GM21619 (cell line): ENCODE data around the gene LRRC37B.
"Not testable (repeated sequence)": the region's sequence is repeated elsewhere in the genome, so short reads cannot be mapped to it uniquely, and the experiment has no call there.

Source experiments
- ATAC-seq: cut with Tn5 transposase; IDR thresholded peaks from one replicate; pipeline ENCODE4 v1.9.1; 2021; ENCODE audit not compliant: unreplicated experiment

LRRC37B gene

DNA sequence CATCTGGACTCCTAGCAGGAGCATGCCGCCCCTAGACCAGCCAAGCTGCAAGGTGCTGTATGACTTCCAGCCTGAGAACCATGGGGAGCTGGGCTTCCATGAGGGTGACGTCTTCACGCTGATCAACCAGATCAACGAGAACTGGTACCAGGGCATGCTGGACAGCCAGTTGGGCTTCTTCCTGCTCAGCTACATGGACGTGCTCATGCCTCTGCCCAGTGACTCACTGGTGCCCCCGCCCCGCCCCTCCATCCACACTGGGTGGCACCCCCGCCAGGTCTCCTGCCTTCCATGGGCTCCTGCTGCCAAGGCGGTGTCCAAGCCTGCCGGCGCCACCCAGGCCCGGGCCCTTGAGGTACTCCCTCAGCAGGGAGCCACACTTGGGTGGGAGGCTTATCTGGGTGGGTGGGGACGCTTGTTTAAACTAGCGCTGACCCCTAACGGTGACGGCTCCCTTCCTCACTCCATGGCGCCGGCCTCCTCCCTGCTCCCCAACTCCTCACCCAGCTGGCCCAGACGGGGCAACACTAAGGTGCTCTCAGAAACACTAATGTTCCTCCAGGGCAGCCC, 34.2 kb downstream of the LRRC37B start:
- ATAC-seq = not testable (repeated sequence)

GRCh38 chr17:32042266-32042665, 35.1 kb downstream of the LRRC37B start:
- not testable (repeated sequence) for ATAC-seq

DNA sequence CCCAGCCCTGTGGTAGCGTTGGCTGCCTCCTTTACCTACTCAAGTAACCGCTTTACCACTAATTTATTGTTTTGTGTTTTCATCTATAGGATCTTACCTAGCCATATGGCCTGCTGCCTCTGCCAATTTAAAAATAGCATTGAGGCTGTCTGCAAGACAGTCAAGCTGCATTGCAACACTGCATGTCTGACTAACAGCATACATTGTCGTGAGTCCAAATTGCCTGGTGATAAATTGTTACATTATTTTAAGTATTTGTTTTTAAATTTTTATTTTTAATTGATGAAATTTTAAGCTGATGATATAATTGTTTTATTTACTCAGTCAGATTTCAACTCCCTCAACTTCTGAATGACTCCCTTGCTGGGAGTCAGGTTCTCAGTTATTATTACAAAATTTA, 38.4 kb downstream of the LRRC37B start:
- not testable (repeated sequence) for ATAC-seq

- not testable (repeated sequence) for ATAC-seq
Observed at GRCh38 chr17:32047663-32048062, 40.5 kb downstream of the LRRC37B start.

GRCh38 chr17:32054985-32055384, 47.8 kb downstream of the LRRC37B start:
- ATAC-seq = not testable (repeated sequence)

GRCh38 chr17:32055425-32055824, 48.2 kb downstream of the LRRC37B start:
- ATAC-seq = not testable (repeated sequence)

GRCh38 chr17:32056500-32056899, 49.3 kb downstream of the LRRC37B start:
- not testable (repeated sequence) for ATAC-seq

DNA sequence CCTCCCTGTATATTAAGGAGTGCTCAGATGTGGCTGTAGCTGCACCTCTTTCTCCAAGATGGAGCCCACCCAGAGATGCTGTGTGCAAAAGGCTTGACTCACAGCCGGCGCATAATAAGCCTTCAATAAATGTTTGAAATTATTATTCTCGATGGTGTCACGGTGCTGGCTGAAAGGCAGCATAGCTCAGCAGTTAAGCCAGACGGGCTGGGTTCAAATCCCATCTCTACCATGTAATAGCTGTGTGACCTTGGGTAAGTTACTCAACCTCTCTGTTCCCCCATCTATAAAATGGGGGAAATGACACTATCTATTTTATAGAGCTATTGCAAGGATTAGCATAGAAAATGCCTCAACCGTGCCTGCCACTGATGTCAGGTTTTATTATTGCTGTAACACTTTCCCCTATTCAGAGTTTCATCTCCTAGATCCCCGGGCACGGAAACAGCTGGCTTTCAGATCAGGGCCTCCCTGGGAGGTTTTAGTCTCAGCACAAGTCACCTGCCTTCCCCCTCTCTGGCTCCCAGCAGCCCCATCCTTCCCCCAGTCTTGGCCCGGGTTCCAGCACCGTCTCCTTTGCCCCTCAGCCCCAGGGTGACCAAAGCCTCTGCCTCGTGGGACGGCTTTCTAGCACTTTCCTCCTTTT, 50.4 kb downstream of the LRRC37B start:
- ATAC-seq = not testable (repeated sequence)

GRCh38 chr17:32060695-32061094, 53.5 kb downstream of the LRRC37B start:
- not testable (repeated sequence) for ATAC-seq

DNA sequence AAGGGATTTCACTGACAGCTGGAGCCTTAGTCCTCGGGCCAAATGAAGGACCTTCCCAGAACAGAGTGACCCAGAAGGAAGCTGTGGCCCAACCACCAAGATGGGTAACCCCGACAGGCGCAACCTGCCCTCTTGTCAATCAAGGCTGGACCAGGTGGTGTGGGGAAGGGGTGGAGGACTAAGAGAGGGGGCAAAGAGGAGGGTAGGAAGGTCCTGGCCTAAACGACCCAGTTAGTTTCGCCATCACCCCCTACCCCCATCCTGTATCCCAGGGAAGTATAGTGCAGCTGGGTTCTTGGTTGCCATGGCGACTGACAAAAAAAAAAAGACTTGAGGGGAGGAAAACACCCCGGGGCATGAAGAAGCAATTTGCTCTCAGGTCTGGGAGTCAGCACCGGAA, 54.7 kb downstream of the LRRC37B start:
- ATAC-seq = not testable (repeated sequence)

DNA sequence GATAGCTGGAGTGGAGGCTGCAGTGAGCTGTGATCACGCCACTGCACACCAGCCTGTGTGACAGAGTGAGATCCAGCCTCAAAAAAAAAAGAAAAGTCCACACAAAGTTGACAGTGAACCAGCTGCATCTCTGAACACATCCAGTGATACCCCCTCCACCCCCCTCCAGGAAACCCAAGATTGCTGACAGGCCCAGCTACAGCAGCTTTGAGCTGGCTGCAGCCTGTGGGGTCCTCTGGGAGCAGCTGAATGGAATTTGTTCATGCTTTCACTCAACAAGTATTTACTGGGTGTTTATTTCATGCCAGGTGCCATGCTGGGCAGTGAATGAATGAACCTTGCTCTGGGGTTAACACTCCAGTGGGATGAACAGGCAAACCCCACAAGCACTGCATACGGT, 56.9 kb downstream of the LRRC37B start:
- ATAC-seq = not testable (repeated sequence)

DNA sequence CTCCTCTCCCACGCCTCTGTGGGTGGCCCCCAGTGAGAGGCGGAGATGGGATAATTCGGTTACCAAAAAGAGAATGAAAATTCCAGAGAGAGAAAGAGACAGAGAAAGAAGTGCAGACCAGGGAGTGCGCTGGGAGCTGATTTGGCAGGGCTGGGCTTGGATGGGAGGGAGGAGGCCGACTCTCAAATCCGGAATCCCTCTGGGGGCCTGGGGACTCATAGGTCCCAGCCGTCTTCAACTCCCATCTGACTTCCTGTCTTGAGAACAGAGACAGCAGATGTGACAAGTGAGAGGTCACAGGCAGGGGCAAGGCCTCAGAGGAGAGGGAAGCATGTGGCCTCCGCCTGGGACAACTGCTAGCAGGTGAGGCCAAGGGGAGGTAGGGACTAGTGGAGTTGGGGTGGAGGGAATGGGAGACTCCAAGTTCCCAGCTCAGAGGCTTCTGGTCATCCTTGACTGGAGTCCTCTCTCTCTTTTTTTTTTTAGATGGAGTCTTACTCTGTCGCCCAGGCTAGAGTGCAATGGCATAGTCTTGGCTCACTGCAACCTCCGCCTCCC, 59.0 kb downstream of the LRRC37B start:
- not testable (repeated sequence) for ATAC-seq

GRCh38 chr17:32066863-32067642, 59.9 kb downstream of the LRRC37B start:
- ATAC-seq = not testable (repeated sequence)

DNA sequence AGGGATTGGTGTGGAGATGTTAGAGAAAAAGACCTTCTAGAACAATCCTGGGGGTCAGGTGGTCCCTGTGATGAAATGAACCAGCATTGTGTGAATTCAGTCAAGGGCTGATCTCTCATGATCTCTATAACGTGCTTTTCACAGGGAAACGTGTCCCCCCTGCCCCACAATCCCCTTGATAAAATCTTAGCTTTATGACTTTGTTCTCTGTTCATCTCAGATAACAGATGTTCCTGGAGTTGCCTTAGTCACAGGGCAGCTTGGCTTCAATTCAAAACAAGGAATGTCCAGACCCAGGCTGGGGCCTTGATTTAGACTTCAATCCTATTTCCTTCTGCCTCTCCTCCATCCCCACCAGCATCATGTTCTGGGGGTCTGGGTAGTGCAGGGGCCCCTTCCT, 61.9 kb downstream of the LRRC37B start:
- ATAC-seq = not testable (repeated sequence)

DNA sequence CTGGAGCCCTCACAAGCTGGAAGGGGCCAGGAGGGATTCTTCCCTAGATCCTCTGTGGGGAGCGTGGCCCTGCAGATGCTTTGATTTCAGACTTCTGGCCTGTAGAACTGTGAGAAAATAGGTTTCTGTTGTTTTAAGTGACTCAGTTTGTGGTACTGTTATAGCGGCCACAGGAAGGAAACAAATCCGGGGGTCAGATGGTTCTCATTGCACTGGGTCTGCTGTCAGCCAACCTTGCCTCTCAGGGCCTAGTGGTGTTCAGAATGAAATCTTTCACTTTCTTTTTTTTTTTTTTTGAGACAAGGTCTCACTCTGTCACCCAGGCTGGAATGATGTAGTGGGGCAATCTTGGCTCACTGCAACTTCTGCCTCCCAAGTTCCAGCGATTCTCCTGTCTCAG, 64.8 kb downstream of the LRRC37B start:
- ATAC-seq = peak; percentile 85

GRCh38 chr17:32073131-32073530, 65.9 kb downstream of the LRRC37B start:
- not testable (repeated sequence) for ATAC-seq

DNA sequence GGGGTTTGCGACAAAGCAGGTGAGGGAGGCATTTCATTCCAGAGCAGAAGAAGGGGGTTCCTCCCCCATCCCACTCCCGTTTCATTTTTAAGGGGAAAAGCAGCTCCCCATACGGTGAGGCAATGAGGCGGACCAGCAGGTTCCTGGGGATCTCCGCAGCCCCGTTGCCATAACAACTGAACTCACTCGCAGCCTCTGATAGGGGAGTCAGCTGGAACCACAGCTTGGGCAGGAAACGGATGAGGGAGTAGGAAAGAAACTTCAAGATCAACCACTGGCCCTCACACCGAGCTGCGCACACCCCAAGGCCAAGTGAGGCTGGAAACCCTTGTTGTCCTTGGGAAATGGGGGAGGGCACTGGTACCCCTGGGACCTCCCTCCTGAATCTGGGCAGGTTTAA, 72.6 kb downstream of the LRRC37B start:
- not testable (repeated sequence) for ATAC-seq

DNA sequence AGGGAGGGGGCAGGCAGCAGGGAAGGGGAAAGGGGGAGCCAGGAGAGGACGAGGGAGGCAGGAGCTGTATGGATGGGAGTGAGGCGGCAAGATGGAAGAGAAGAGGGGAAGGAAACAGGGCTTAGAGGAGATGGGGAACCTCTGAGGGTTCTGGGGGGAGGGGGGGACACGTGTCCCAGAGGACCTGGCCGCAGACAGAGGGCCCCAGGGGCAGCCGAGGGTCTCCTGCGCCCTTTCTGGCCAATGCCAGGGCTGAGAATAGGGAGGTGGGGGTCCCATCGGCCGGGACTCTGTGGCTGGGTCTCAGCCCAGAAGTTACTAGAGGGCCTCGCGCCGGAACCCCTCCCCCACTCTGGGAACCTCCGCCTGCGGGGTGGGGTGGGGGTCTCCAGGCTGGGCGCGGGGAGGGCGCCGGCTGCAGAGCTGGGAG, 76.4 kb downstream of the LRRC37B start:
- not testable (repeated sequence) for ATAC-seq

- not testable (repeated sequence) for ATAC-seq
Observed at GRCh38 chr17:32084003-32084941, 77.1 kb downstream of the LRRC37B start.
